ENCODE data around the gene NHP2.

GRCh38 chr5:178165581-178165980 lies 11.9 kb upstream of the NHP2 start:
- TF ChIP-seq CTCF (IDR thresholded peaks at IDR 0.05): no peak
- TF ChIP-seq ESRRA (CRISPR knock-in tag; IDR thresholded peaks at IDR 0.05; ENCODE audit: borderline replicate concordance): no peak
